H1 (cell line): ENCODE data around the gene GPLD1. TPM values are rescaled to one million over a fixed set of nuclear protein-coding genes. Genes with fewer than 3 reads are reported as not detected.

ENCODE experiments used
- CTCF ChIA-PET: fragments of 300-600 bp; sonication (Branson Sonifier 250); formaldehyde crosslinking; loops from one replicate; lab custom pipeline; 2021; ENCODE audit not compliant: partially characterized antibody; lab: Charles Lee
- POLR2A ChIA-PET: fragments of 300-600 bp; sonication (Branson Sonifier 250); formaldehyde crosslinking; loops from one replicate; lab custom pipeline; 2021; ENCODE audit warnings: inconsistent platforms; ENCODE audit not compliant: partially characterized antibody; lab: Charles Lee
- DNase-seq, 2 experiments: peaks; one replicate each; pipeline versions ENCODE4 v3.0.0 to v3.0.0-alpha.2; 2010 to 2022; ENCODE audit warnings: low spot score in 2 of 2, low read depth in 1 of 2, mixed read lengths in 1 of 2
- FAIRE-seq: peaks from 2 replicates; lab custom pipeline; 2011; peaks lifted over from hg19 to GRCh38; lab: Jason Lieb, UNC
- H2AFZ ChIP-seq: 2 replicates; pipeline ENCODE4 v1.8.1; 2012; ENCODE audit warnings: low read length, inconsistent platforms
- H2AK5ac ChIP-seq: 2 replicates; pipeline ENCODE4 v1.6.1; 2013; ENCODE audit warnings: low read depth, low read length
- H2BK120ac ChIP-seq: replicated peaks from 2 replicates; pipeline ENCODE3; 2013; ENCODE audit warnings: low read depth, low read length, inconsistent platforms
- H2BK12ac ChIP-seq: 2 replicates; pipeline ENCODE4 v1.6.1; 2013; ENCODE audit warnings: low read depth, low read length
- H2BK15ac ChIP-seq: 2 replicates; pipeline ENCODE4 v1.6.1; 2013; ENCODE audit warnings: low read length
- H2BK20ac ChIP-seq: 2 replicates; pipeline ENCODE4 v1.6.1; 2013; ENCODE audit warnings: low read length
- H2BK5ac ChIP-seq: 2 replicates; pipeline ENCODE4 v1.6.1; 2013; ENCODE audit warnings: low read depth, low read length
- H3K14ac ChIP-seq: 2 replicates; pipeline ENCODE4 v1.6.1; 2013; ENCODE audit warnings: inconsistent platforms; ENCODE audit not compliant: insufficient read length
- H3K18ac ChIP-seq: 2 replicates; pipeline ENCODE4 v1.6.1; 2013; ENCODE audit warnings: low read length; ENCODE audit errors: extremely low read depth
- H3K23ac ChIP-seq: 2 replicates; pipeline ENCODE4 v1.6.1; 2013; ENCODE audit warnings: inconsistent platforms; ENCODE audit not compliant: insufficient read length
- H3K23me2 ChIP-seq: 2 replicates; pipeline ENCODE4 v1.6.1; 2013; ENCODE audit warnings: low read depth, low read length
- H3K27ac ChIP-seq: 2 replicates; pipeline ENCODE4 v1.6.1; 2011; ENCODE audit warnings: low read depth, low read length, inconsistent platforms
- H3K27me3 ChIP-seq, 4 experiments: replicated peaks in 1 of 4; 1 replicate in 1 of 4; 2 replicates in 3 of 4; pipeline versions ENCODE4 v1.6.1 to v1.8.1; 2011 to 2013; ENCODE audit warnings: low read length in 3 of 4, mild to moderate bottlenecking in 3 of 4, inconsistent platforms in 2 of 4, mixed read lengths in 2 of 4, moderate library complexity in 1 of 4; ENCODE audit not compliant: control insufficient read depth in 3 of 4, insufficient read depth in 3 of 4; ENCODE audit errors: extremely low read depth in 1 of 4
- H3K36me3 ChIP-seq, 4 experiments: 2 replicates each; pipeline versions ENCODE4 v1.6.1 to v1.8.1; 2011 to 2013; ENCODE audit warnings: mild to moderate bottlenecking in 4 of 4, low read length in 3 of 4, moderate library complexity in 2 of 4, control low read depth in 1 of 4, inconsistent platforms in 1 of 4; ENCODE audit not compliant: insufficient read depth in 4 of 4, control insufficient read depth in 2 of 4
- H3K4ac ChIP-seq: replicated peaks from 2 replicates; pipeline ENCODE3; 2013; ENCODE audit warnings: low read length, low read depth, mixed read lengths, inconsistent platforms; ENCODE audit not compliant: insufficient read length
- H3K4me1 ChIP-seq, 4 experiments: replicated peaks in 1 of 4; 1 replicate in 1 of 4; 2 replicates in 3 of 4; pipeline versions ENCODE4 v1.6.1 to v1.8.1; 2011 to 2013; ENCODE audit warnings: low read length in 3 of 4, inconsistent platforms in 2 of 4, mixed read lengths in 1 of 4; ENCODE audit not compliant: insufficient read depth in 4 of 4, control insufficient read depth in 3 of 4
- H3K4me2 ChIP-seq, 2 experiments: 2 replicates each; pipeline versions ENCODE4 v1.6.1 to v1.8.1; 2011 to 2013; ENCODE audit warnings: low read depth in 2 of 2, low read length in 2 of 2, control low read depth in 1 of 2, inconsistent platforms in 1 of 2, mild to moderate bottlenecking in 1 of 2; ENCODE audit not compliant: insufficient read depth in 1 of 2
- H3K4me3 ChIP-seq, 4 experiments: fragments of 200-600, 300-600 bp in 1 of 4; sonication (generic), shearing (Covaris generic), sonication (Bioruptor Twin) in 1 of 4; 2 replicates each; pipeline versions ENCODE4 v1.5.1 to v1.8.1; 2011 to 2016; ENCODE audit warnings: low read length in 4 of 4, low read depth in 3 of 4, control low read depth in 2 of 4, inconsistent platforms in 2 of 4, mild to moderate bottlenecking in 2 of 4, mixed read lengths in 1 of 4, moderate library complexity in 1 of 4; ENCODE audit not compliant: insufficient read depth in 2 of 4; ENCODE audit errors: extremely low read depth in 1 of 4
- H3K56ac ChIP-seq: replicated peaks from 2 replicates; pipeline ENCODE3; 2013; ENCODE audit warnings: low read depth, mild to moderate bottlenecking, mixed read lengths, low read length, inconsistent platforms; ENCODE audit not compliant: insufficient read length
- H3K79me1 ChIP-seq: 2 replicates; pipeline ENCODE4 v1.6.1; 2013; ENCODE audit warnings: low read depth, low read length, control low read depth
- H3K79me2 ChIP-seq, 2 experiments: 2 replicates each; pipeline versions ENCODE4 v1.6.1 to v1.8.1; 2012 to 2013; ENCODE audit warnings: low read length in 2 of 2, mild to moderate bottlenecking in 2 of 2, inconsistent platforms in 1 of 2; ENCODE audit not compliant: insufficient read depth in 2 of 2, control insufficient read depth in 1 of 2
- H3K9ac ChIP-seq, 4 experiments: replicated peaks in 1 of 4; 1 replicate in 1 of 4; 2 replicates in 3 of 4; pipeline versions ENCODE4 v1.6.1 to v1.8.1; 2011 to 2013; ENCODE audit warnings: low read depth in 3 of 4, low read length in 3 of 4, control low read depth in 2 of 4, mild to moderate bottlenecking in 2 of 4, moderate library complexity in 2 of 4, inconsistent platforms in 1 of 4; ENCODE audit errors: extremely low read depth in 1 of 4
- H3K9me3 ChIP-seq, 2 experiments: 2 replicates each; pipeline versions ENCODE4 v1.6.1 to v1.8.1; 2012 to 2013; ENCODE audit warnings: mild to moderate bottlenecking in 2 of 2, moderate library complexity in 2 of 2, control low read depth in 1 of 2, inconsistent platforms in 1 of 2, low read depth in 1 of 2, low read length in 1 of 2, mixed read lengths in 1 of 2; ENCODE audit not compliant: insufficient read depth in 2 of 2
- H4K20me1 ChIP-seq, 2 experiments: replicated peaks in 1 of 2; 2 replicates each; pipeline versions ENCODE3 to v1.8.1; 2011 to 2013; ENCODE audit warnings: inconsistent platforms in 2 of 2, low read length in 2 of 2, mild to moderate bottlenecking in 1 of 2; ENCODE audit not compliant: insufficient read depth in 2 of 2, control insufficient read depth in 1 of 2
- H4K5ac ChIP-seq: 2 replicates; pipeline ENCODE4 v1.6.1; 2013; ENCODE audit warnings: low read length, low read depth, mixed read lengths, inconsistent platforms; ENCODE audit not compliant: insufficient read length
- H4K8ac ChIP-seq: 2 replicates; pipeline ENCODE4 v1.8.0; 2013; ENCODE audit warnings: mild to moderate bottlenecking, moderate library complexity, low read length, inconsistent platforms; ENCODE audit not compliant: insufficient read depth; ENCODE audit errors: extremely low read depth
- H4K91ac ChIP-seq: replicated peaks from 2 replicates; pipeline ENCODE3; 2013; ENCODE audit warnings: low read length, mixed read lengths, inconsistent platforms; ENCODE audit not compliant: insufficient read length
- MAFK ChIP-seq: IDR thresholded peaks from 2 replicates; pipeline ENCODE4 v1.6.1; 2012; ENCODE audit warnings: low read depth, mild to moderate bottlenecking, improper control_type of control experiment, low read length
- WGBS, 2 experiments: shearing (Covaris generic) in 1 of 2; methylation state at CpG; one replicate each; pipeline versions ENCODE4 v1.1.6 to v1.1.7; 2013 to 2015; ENCODE audit warnings: low lambda C conversion rate in 2 of 2, mixed read lengths in 2 of 2, inconsistent platforms in 1 of 2, low coverage in 1 of 2, missing lambda C conversion rate in 1 of 2; ENCODE audit not compliant: insufficient replicate concordance in 2 of 2, insufficient coverage in 1 of 2, insufficient read length in 1 of 2; ENCODE audit errors: extremely low coverage in 1 of 2, missing lambda C conversion rate in 1 of 2; 5-methylcytosine and 5-hydroxymethylcytosine counted together
- polyA plus RNA-seq, 7 experiments: library from polyadenylated mRNA; depleted of rRNA in 3 of 7; stranded (reverse) in 5 of 7; unstranded in 2 of 7; fragments of >200 nt in 5 of 7; fragments of 200-250 nt in 2 of 7; gene quantifications; 1 replicate in 5 of 7; 2 replicates in 1 of 7; 4 replicates in 1 of 7; pipeline versions ENCODE4 v1.2.1 to v1.2.3, GENCODE V29; 2011 to 2013; ENCODE audit warnings: missing spikeins in 2 of 7, mixed read lengths in 2 of 7
- total RNA-seq: library from RNA; stranded (reverse); fragmentation: NEBNext Ultra II Directional; extraction: Animal tissue kit (Norgen Biotek cat#: 25700); gene quantifications from 2 replicates; pipeline ENCODE4 v1.2.1, GENCODE V29; 2021

Gene GPLD1
- total and polyA plus RNA-seq, 2 of the 8 experiments (the other 6 are each of a cell fraction or from before 2014, with no cell fraction given) = 3.7 to 5.3 TPM

GRCh38 chr6:24430086-24430485 lies 59.3 kb downstream of the GPLD1 start:
- Histone ChIP-seq H3K4me3 (no peak overlapping the region), H3K18ac (no peak overlapping the region), H2BK15ac (no peak overlapping the region), H4K5ac (no peak overlapping the region), H3K9ac (no peak overlapping the region), H2BK20ac (no peak overlapping the region), H4K20me1 (no peaks in the 10 kb centered on the region), H3K9me3 (no peaks in the 10 kb centered on the region), H3K27me3 (no peaks in the 10 kb centered on the region), H3K79me1 (no peaks in the 10 kb centered on the region), H3K4ac (no peak overlapping the region), H3K36me3 (peaks cover 0 to 9% (median 6%) of the 10 kb centered on the region in 4 experiments; a peak in 6 of 8 replicates), H3K4me2 (no peak overlapping the region), H3K14ac (no peak overlapping the region), H2BK5ac (no peak overlapping the region), H3K23me2 (no peaks in the 10 kb centered on the region), H2BK120ac (no peak overlapping the region), H3K56ac (no peak overlapping the region), H3K23ac (no peak overlapping the region), H3K27ac (no peak overlapping the region), H2BK12ac (no peak overlapping the region), H2AK5ac (no peak overlapping the region), H4K8ac (no peak overlapping the region), H2AFZ (no peak overlapping the region), H3K4me1 (no peaks in the 10 kb centered on the region), H3K79me2 (no peaks in the 10 kb centered on the region), H4K91ac (no peak overlapping the region)
- POLR2A ChIA-PET = interaction anchor here (0.6 to 2.0 kb wide), 6 partner anchors 10 to 65 kb away, joined by 3 to 7 read pairs (median 4); partner anchors contain the start of gene ALDH5A1
- CTCF ChIA-PET = interaction anchor here (0.6 to 4.1 kb wide), 21 partner anchors 9 to 151 kb away, joined by 3 to 26 read pairs (median 4); partner anchors contain the start of gene ALDH5A1
- WGBS, 2 experiments = 66% methylated on average over 3 of the region's 3 CpGs; no CpG with 5 or more reads in 1 of the 2 experiments
- FAIRE-seq (no peak), DNase-seq (no peak)
- no peak for TF ChIP-seq MAFK
